Tibial nerve (tissue), 4 donors: Measurements from ENCODE around the gene DDX17. TPM values are rescaled to one million over a fixed set of nuclear protein-coding genes. Genes with fewer than 3 reads are reported as not detected.

Experiments used
- DNase-seq, 2 donors: peaks; one replicate each; pipeline ENCODE4 v3.0.0-alpha.2; 2019; ENCODE audit warnings: low spot score in 2 of 2
- H3K27ac ChIP-seq, 4 donors: fragments of 200-600 bp; sonication (generic) in 3 of 4; one replicate each; pipeline ENCODE4 v1.5.1; 2017 to 2019; ENCODE audit warnings: mild to moderate bottlenecking in 1 of 4
- H3K27me3 ChIP-seq, 2 donors: fragments of 200-600 bp; sonication (generic) in 1 of 2; one replicate each; pipeline versions ENCODE4 v1.5.1 to v1.6.0; 2017 to 2019
- H3K36me3 ChIP-seq, 3 donors: fragments of 200-600 bp; sonication (generic); one replicate each; pipeline ENCODE4 v1.5.1; 2018 to 2019
- H3K4me1 ChIP-seq, 4 donors: fragments of 200-600 bp; sonication (generic) in 3 of 4; one replicate each; pipeline ENCODE4 v1.5.1; 2017 to 2019
- H3K4me3 ChIP-seq, 4 donors: fragments of 200-600 bp; sonication (generic) in 3 of 4; one replicate each; pipeline ENCODE4 v1.5.1; 2017 to 2019; ENCODE audit warnings: mild to moderate bottlenecking in 1 of 4, moderate library complexity in 1 of 4
- H3K9me3 ChIP-seq, 4 donors: fragments of 200-600 bp; sonication (generic) in 3 of 4; one replicate each; pipeline ENCODE4 v1.5.1; 2017 to 2019
- CTCF ChIP-seq, 5 experiments: fragments of 200-600 bp in 3 of 5; fragments of 450-650 bp in 2 of 5; sonication (generic) in 3 of 5; IDR thresholded peaks; one replicate each; pipeline ENCODE4 v1.5.1; 2016 to 2019; ENCODE audit warnings: antibody characterized with exemption in 5 of 5, mild to moderate bottlenecking in 3 of 5, moderate library complexity in 2 of 5
- EP300 ChIP-seq, 2 donors: sonication (generic); formaldehyde crosslinking; IDR thresholded peaks; one replicate each; pipeline ENCODE4 v1.6.1; 2017; ENCODE audit warnings: antibody characterized with exemption in 2 of 2, mild to moderate bottlenecking in 1 of 2
- POLR2A ChIP-seq, 2 donors: fragments of 450-650 bp; IDR thresholded peaks; one replicate each; pipeline ENCODE4 v1.6.1; 2017; ENCODE audit warnings: antibody characterized with exemption in 2 of 2, mild to moderate bottlenecking in 2 of 2, moderate library complexity in 2 of 2
- WGBS, 2 donors: methylation state at CpG; one replicate each; pipeline ENCODE4 v1.1.5; 2018; 5-methylcytosine and 5-hydroxymethylcytosine counted together
- total RNA-seq, 4 donors: library from RNA; depleted of rRNA; stranded (reverse); fragments of >200 nt; gene quantifications; one replicate each; pipeline ENCODE4 v1.1.0, GENCODE V29; 2016

DDX17 gene
- total RNA-seq, 4 donors from 2014 or later, result 734 to 934 (median 864) TPM

- peaks cover 5 to 64% of the 10 kb centered on the region in 2 donors for H3K27me3 ChIP-seq
- 85 to 86% methylated on average over 3 to 4 of the region's 4 CpGs for WGBS, 2 donors
Measured at GRCh38 chr22:38451864-38452263, 54.2 kb downstream of the DDX17 start.

DNA sequence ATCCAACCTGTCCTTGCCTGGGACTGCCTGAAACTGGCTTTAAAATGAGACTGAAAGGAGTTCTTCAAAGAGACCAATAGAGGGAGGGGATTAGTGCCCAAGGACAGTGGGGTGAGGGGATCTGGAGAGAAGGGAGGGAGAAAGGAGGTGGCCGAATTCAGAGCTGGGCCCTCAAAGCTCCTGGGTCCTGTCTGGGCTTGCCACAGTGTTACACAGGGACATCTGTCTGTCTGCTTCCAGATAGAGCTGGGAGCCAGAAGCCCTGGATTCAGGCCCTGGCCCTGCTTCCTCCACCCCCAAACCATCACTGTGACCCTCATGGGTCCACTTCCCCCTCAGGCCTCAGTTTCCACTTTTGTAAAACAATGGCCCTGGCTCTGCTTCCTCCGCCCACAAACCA is 54.7 kb downstream of the DDX17 start:
- TF ChIP-seq EP300 (IDR thresholded peaks at IDR 0.05) (no peak), CTCF (IDR thresholded peaks at IDR 0.05) (no peak), POLR2A (IDR thresholded peaks at IDR 0.05) (no peak)
- Histone ChIP-seq H3K4me1 (peaks cover 0 to 25% (median 6%) of the 10 kb centered on the region in 4 donors), H3K36me3 (no peaks in the 10 kb centered on the region), H3K27me3 (peaks cover 5 to 64% of the 10 kb centered on the region in 2 donors), H3K4me3 (no peak overlapping the region), H3K27ac (no peak overlapping the region), H3K9me3 (no peaks in the 10 kb centered on the region)
- no peak for DNase-seq
- 79 to 96% methylated on average over 2 of the region's 2 CpGs for WGBS, 2 donors

More at GRCh38 chr22:38451864-38452263, 54.2 kb downstream of the DDX17 start:
- H3K27ac ChIP-seq, result no peak overlapping the region
- no peaks in the 10 kb centered on the region for H3K9me3 ChIP-seq
- H3K36me3 ChIP-seq, result no peaks in the 10 kb centered on the region
- peaks cover 0 to 29% (median 6%) of the 10 kb centered on the region in 4 donors for H3K4me1 ChIP-seq
- no peak for DNase-seq
- H3K4me3 ChIP-seq, result no peak overlapping the region
- no peak for TF ChIP-seq POLR2A (IDR thresholded peaks at IDR 0.05)
- TF ChIP-seq CTCF (IDR thresholded peaks at IDR 0.05), result no peak
- no peak for TF ChIP-seq EP300 (IDR thresholded peaks at IDR 0.05)

DNA sequence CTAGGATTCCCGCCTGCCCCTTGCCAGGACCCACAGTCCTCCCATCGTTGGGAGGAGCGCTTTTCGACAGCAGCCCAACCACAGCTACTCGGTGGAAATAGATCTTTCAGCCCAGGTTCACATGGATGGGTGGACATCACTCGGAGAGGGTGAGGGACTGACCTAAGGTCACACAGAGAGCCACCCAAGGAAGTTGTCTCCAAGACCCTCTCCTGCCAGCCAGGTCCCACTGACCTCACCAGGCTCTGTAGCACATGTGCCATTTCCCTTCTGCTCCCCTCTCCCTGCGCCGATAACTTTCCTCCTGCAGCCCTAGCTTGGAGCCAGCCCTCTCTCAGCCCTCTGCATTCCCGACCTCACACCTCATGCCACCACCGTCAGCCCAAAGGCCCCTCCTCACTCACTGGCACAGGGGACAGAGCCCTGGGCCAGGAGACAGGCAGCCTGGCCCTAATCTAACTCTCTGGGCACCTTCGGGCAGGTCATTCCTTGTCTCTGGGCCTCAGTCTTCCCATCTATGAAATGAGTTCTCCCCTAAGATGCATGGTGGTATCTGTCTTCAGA is 55.8 kb downstream of the DDX17 start:
- Histone ChIP-seq H3K27ac (no peak overlapping the region), H3K9me3 (no peaks in the 10 kb centered on the region), H3K36me3 (no peaks in the 10 kb centered on the region), H3K4me1 (peaks cover 0 to 14% (median 3%) of the 10 kb centered on the region in 4 donors), H3K27me3 (peaks cover 5 to 64% of the 10 kb centered on the region in 2 donors), H3K4me3 (no peak overlapping the region)
- 42 to 57% methylated on average over 11 of the region's 11 CpGs for WGBS, 2 donors
- no peak for DNase-seq
- no peak for TF ChIP-seq POLR2A (IDR thresholded peaks at IDR 0.05)
- no peak for TF ChIP-seq EP300 (IDR thresholded peaks at IDR 0.05)
- TF ChIP-seq CTCF (IDR thresholded peaks at IDR 0.05), result no peak

DNA sequence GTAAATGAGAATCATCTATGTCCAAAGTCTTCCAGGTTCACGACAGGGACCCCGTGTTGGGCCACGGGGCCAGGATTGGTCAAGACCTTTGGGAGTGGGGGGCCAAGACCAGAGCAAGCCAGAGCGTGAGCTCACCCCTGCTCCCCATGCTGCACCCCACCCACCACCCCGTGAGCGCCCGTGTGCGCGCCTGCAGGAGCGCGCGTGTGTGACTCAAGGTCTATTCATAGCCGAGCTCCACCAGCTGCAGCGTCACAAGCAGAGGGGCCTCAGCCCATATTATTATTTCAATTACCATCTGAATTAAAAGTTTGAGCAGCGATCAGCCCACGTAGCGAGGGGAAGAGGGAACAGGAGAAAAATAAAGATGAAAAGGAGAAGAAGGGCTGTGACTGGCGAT is 56.3 kb downstream of the DDX17 start:
- WGBS, 2 donors, result 67 to 69% methylated on average over 18 of the region's 18 CpGs
- Histone ChIP-seq H3K4me1 (peaks cover 0 to 12% (median 3%) of the 10 kb centered on the region in 4 donors), H3K27ac (no peak overlapping the region), H3K27me3 (peaks cover 4 to 65% of the 10 kb centered on the region in 2 donors), H3K9me3 (no peaks in the 10 kb centered on the region), H3K4me3 (no peak overlapping the region), H3K36me3 (no peaks in the 10 kb centered on the region)
- TF ChIP-seq CTCF (IDR thresholded peaks at IDR 0.05), result no peak
- TF ChIP-seq POLR2A (IDR thresholded peaks at IDR 0.05), result no peak
- no peak for TF ChIP-seq EP300 (IDR thresholded peaks at IDR 0.05)
- DNase-seq, result no peak

DNA sequence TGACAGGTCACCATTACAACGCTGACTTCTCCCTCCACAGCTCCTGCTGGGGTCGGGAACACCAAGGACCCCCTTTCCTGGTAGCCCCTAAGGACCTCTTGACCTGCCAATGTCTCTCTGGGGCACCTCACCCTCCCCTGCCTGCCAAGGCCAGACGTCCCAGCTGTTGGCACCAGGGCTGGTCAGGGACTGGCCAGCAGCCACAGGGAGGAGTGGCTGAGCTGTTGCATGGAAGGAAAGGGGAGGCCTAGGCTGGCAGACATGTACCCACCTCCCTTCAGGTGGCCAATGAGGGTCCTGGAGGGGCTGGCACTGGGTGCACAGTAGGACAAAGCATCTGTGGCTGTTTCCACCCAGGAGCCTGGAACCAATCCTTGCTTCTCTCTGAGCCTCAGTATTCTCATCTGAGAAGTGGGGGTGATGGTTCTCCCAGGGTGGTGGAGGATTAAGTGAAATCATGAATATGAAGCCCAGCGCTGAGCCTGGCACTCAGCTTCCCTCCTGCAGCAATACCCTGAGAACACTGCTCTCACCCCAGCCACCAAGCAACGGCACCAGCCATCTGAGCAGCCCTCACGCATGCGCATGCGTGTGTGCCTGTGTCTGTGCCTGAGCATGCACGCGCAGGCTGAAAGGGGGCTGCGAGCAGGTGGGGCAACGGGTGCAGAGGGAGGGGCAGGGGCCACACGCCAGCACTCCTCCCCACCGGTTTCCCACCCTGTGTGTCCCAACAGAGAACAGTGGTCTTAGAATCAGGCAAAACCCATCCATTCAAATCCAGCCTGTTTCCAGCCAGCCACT is 57.0 kb downstream of the DDX17 start:
- 75 to 76% methylated on average over 14 of the region's 14 CpGs for WGBS, 2 donors
- Histone ChIP-seq H3K36me3 (no peaks in the 10 kb centered on the region), H3K27ac (no peak overlapping the region), H3K4me3 (no peak overlapping the region), H3K4me1 (peaks cover 0 to 6% (median 0%) of the 10 kb centered on the region in 4 donors), H3K27me3 (peaks cover 2 to 66% of the 10 kb centered on the region in 2 donors), H3K9me3 (no peaks in the 10 kb centered on the region)
- no peak for TF ChIP-seq POLR2A (IDR thresholded peaks at IDR 0.05)
- TF ChIP-seq EP300 (IDR thresholded peaks at IDR 0.05), result no peak
- TF ChIP-seq CTCF (IDR thresholded peaks at IDR 0.05), result no peak
- DNase-seq, result no peak
